ENCODE data around the gene BTF3L4. TPM values are rescaled to one million over a fixed set of nuclear protein-coding genes. Genes with fewer than 3 reads are reported as not detected.

Gene BTF3L4
- total RNA-seq = 63.6 and 68.5 TPM in 2 replicates

DNA sequence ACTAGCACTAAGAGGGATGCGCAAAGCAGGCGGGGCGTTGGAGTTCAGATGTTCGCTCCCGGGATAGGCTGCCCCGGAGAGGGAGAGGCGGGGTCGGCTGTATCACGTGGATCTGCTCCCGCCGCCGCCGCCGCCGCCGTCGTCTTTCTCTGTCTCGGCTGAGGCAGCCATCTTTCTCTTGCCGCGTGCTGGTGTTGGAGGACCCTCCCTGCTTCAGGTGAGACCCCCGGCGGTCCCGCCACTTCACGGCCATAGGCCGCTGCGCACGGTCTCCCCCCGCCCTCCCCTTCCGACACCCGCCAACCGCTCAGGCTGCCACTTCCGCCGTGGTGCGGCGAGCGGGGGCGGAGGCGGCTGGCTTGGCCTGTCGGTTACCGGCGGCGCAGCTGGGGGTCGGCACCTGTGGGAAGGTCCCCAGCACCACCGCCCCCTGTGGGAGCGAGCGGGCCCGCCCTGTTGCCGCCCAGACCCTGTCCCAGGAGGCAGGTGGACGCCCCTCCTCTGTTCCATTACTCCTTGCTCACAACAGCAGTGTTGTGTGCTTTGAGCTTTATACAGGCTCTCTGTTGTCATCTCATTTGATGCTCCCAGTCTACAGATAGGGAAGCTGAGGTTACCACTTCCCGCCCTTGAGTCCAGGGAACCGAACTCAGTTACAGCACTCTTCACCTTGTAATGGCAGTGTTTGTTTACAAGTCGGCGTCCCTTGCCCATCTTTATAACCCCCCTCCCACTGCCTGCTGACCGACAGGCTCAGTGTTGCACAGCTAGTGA, at the start of gene BTF3L4:
Gene BTF3L4 (plus strand): TSS at position 133 of the 774 bp plus-strand sequence. CDS start 3,553 bp downstream, outside the sequence.

GRCh38 chr1:52033190-52034049, 22.7 kb upstream of the BTF3L4 start, which contains the start of gene KTI12:
Gene KTI12, minus strand, starts transcription at chr1:52033810. Its CDS starts 49 bp downstream, at chr1:52033761.

DNA sequence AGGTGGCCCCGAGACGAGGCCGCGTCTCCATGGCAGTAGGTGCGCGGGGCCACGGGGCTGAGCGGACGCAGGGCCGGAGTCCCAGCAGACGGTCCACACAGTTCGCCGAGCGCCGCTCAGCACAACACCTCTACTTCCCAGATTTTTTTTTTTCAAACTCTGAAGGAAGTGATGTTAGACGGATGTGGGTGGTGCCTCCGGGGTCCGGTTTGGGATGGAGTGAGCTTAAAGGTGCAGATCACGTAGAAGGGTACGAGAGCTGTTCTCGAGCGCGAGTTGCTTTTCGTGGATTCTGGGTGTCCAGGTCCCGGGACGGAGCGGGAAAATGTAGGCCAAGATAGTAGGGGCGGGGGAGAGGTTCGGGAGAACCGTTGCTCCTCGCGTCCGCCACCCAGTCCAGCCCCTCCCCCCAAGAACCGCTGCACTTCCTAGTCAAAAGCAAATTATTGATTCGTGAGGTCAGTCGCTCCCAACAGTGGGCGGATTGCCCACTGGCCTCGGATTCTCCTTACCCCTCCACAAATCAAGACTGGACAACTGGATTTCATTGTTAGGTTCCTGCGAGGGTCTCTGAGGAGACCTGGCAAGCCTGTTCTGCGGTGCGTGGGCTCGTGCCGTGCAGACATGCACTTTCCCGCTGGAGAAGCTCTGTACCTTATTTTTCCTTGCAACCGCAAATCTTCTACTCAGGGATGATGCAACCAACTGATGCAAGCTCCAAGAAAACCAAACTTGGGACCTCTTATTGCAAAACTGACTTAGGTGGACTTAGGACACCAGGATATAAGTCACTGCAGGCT, 829 bp upstream of the BTF3L4 start, which contains the start of gene TXNDC12:
Gene TXNDC12 (minus strand): TSS at position 126 of the 800 bp plus-strand sequence. CDS start 95 bp downstream, at position 31.

Other genes starting within 250 kb of the BTF3L4 start
- gene NRDC, start 177.6 kb upstream of the BTF3L4 start, total RNA-seq = 76.4 and 121 TPM in 2 replicates
- 35.2 and 38.3 TPM in 2 replicates for gene RAB3B, start 65.6 kb upstream of the BTF3L4 start, total RNA-seq
- 11.6 and 19.2 TPM in 2 replicates for gene KTI12, start 22.5 kb upstream of the BTF3L4 start, total RNA-seq
- gene TXNDC12, start 1.1 kb upstream of the BTF3L4 start, total RNA-seq = 38.2 and 39.2 TPM in 2 replicates
- gene ZFYVE9, start 85.8 kb downstream of the BTF3L4 start, total RNA-seq = 30.3 and 44.3 TPM in 2 replicates